Upper lobe of right lung (tissue), 1 donor: Measurements from ENCODE around the gene C19orf25. TPM values are rescaled to one million over a fixed set of nuclear protein-coding genes. Genes with fewer than 3 reads are reported as not detected.
"Not testable (repeated sequence)": the region's sequence is repeated elsewhere in the genome, so short reads cannot be mapped to it uniquely, and the experiment has no call there.

Source experiments
- ATAC-seq: fragments of 200-7000 bp; cut with Tn5 transposase; one replicate; pipeline ENCODE4 v1.9.1; 2020; ENCODE audit warnings: mild to moderate bottlenecking, moderate library complexity
- DNase-seq: peaks from one replicate; pipeline ENCODE4 v3.0.0-alpha.2; 2020
- H3K27ac ChIP-seq: fragments of 200-600 bp; one replicate; pipeline ENCODE4 v1.8.0; 2022
- H3K27me3 ChIP-seq: fragments of 200-600 bp; one replicate; pipeline ENCODE4 v1.8.0; 2022; ENCODE audit warnings: mild to moderate bottlenecking
- H3K36me3 ChIP-seq: fragments of 200-600 bp; one replicate; pipeline ENCODE4 v1.8.0; 2022
- H3K4me1 ChIP-seq: fragments of 200-600 bp; one replicate; pipeline ENCODE4 v1.8.0; 2022
- H3K4me3 ChIP-seq: fragments of 200-600 bp; one replicate; pipeline ENCODE4 v1.8.0; 2022; ENCODE audit warnings: mild to moderate bottlenecking
- H3K9me3 ChIP-seq: fragments of 200-600 bp; one replicate; pipeline ENCODE4 v1.8.0; 2022
- intact Hi-C: fragments of 100-400 bp; cut with DNase I; formaldehyde crosslinking; loops from one replicate; pipeline ENCODE4 v1.11.0; 2022
- total RNA-seq: library from RNA; stranded (reverse); fragmentation: NEBNext Ultra II Directional; extraction: Animal tissue kit (Norgen Biotek cat#: 25700); gene quantifications from one replicate; pipeline ENCODE4 v1.2.1, GENCODE V29; 2021
- TF ChIP-seq, protein P1 (sequence below): fragments of 200-600 bp; IDR thresholded peaks from one replicate; pipeline ENCODE4 v1.8.0; 2022; ENCODE audit warnings: antibody characterized with exemption
- donor health status: DM: no; HTN: yes; CAD: no; lungs with severe emphysema.

Gene C19orf25
- total RNA-seq, 1 donor from 2014 or later: 26.3 TPM

DNA sequence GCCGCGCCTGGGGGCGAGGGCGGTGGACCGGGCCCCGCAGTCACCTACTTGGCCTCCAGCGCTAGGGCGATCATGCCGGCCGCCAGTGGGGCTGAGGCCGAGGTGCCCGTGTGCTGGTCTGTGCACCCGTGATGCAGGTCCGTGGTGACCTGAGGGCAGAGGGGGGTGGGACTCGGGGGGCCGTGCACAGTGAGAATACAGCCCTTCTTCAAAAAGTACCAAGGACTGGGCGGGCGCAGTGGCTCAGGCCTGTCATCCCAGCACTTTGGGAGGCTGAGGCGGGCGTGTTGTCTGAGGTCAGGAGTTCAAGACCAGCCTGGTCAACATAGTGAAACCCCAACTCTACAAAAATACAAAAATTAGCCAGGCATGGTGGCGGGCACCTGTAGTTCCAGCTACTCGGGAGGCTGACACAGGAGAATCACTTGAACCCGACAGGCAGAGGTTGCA lies 5.0 kb upstream of the C19orf25 start:
- no peak overlapping the region for H3K27ac ChIP-seq
- no peak overlapping the region for H3K4me3 ChIP-seq
- ATAC-seq: no peak
- intact Hi-C loops: no loop called here
- no peaks in the 10 kb centered on the region for H3K27me3 ChIP-seq
- DNase-seq: no peak
- H3K4me1 ChIP-seq: peaks cover 3% of the 10 kb centered on the region
- no peaks in the 10 kb centered on the region for H3K9me3 ChIP-seq
- TF ChIP-seq, protein P1, sequence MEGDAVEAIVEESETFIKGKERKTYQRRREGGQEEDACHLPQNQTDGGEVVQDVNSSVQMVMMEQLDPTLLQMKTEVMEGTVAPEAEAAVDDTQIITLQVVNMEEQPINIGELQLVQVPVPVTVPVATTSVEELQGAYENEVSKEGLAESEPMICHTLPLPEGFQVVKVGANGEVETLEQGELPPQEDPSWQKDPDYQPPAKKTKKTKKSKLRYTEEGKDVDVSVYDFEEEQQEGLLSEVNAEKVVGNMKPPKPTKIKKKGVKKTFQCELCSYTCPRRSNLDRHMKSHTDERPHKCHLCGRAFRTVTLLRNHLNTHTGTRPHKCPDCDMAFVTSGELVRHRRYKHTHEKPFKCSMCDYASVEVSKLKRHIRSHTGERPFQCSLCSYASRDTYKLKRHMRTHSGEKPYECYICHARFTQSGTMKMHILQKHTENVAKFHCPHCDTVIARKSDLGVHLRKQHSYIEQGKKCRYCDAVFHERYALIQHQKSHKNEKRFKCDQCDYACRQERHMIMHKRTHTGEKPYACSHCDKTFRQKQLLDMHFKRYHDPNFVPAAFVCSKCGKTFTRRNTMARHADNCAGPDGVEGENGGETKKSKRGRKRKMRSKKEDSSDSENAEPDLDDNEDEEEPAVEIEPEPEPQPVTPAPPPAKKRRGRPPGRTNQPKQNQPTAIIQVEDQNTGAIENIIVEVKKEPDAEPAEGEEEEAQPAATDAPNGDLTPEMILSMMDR: no peak
- H3K36me3 ChIP-seq: no peaks in the 10 kb centered on the region

- no peak for ATAC-seq
- H3K27ac ChIP-seq: no peak overlapping the region
- no peaks in the 10 kb centered on the region for H3K9me3 ChIP-seq
- no peak overlapping the region for H3K4me3 ChIP-seq
- H3K36me3 ChIP-seq: no peaks in the 10 kb centered on the region
- intact Hi-C loops: no loop called here
- H3K27me3 ChIP-seq: no peaks in the 10 kb centered on the region
- H3K4me1 ChIP-seq: peaks cover 4% of the 10 kb centered on the region
- no peak for DNase-seq
- TF ChIP-seq, protein P1: no peak
These were observed 4.3 kb upstream of the C19orf25 start for GRCh38 chr19:1483131-1483978.

- Histone ChIP-seq H3K9me3 (no peaks in the 10 kb centered on the region), H3K36me3 (no peaks in the 10 kb centered on the region), H3K4me3 (no peak overlapping the region), H3K27me3 (no peaks in the 10 kb centered on the region), H3K27ac (no peak overlapping the region), H3K4me1 (peaks cover 11% of the 10 kb centered on the region)
- TF ChIP-seq, protein P1: no peak
- intact Hi-C loops: no loop called here
- DNase-seq (no peak), ATAC-seq (no peak)
These were observed 3.5 kb upstream of the C19orf25 start for GRCh38 chr19:1482361-1483130.

- Histone ChIP-seq H3K9me3 (no peaks in the 10 kb centered on the region), H3K27ac (no peak overlapping the region), H3K36me3 (no peaks in the 10 kb centered on the region), H3K27me3 (no peaks in the 10 kb centered on the region), H3K4me3 (no peak overlapping the region), H3K4me1 (peaks cover 11% of the 10 kb centered on the region)
- TF ChIP-seq, protein P1: no peak
- peak; percentile 65 for DNase-seq
- no peak for ATAC-seq
- intact Hi-C loops: no loop called here
These were observed 2.9 kb upstream of the C19orf25 start for GRCh38 chr19:1481893-1482360.

- Histone ChIP-seq H3K27ac (no peak overlapping the region), H3K27me3 (no peaks in the 10 kb centered on the region), H3K4me3 (no peak overlapping the region), H3K36me3 (no peaks in the 10 kb centered on the region), H3K4me1 (peaks cover 11% of the 10 kb centered on the region), H3K9me3 (no peaks in the 10 kb centered on the region)
- intact Hi-C loops: no loop called here
- TF ChIP-seq, protein P1: no peak
- DNase-seq (no peak), ATAC-seq (no peak)
These were observed 2.3 kb upstream of the C19orf25 start for GRCh38 chr19:1481224-1481892.

DNA sequence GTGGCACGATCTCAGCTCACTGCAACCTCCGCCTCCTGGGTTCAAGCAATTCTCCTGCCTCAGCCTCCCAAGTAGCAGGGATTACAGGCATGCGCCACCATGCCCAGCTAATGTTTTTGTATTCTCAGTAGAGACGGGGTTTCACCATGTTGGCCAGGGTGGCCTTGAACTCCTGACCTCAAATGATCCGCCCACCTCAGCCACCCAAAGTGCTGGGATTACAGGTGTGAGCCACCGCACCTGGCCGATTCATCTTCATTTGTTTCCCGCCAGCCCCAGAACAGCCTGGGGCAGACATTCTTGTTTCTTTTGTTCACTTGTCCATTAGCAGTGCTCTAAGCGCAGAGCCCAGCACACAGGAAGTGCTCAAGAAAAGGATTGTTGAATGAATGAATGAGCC lies 2.0 kb downstream of the C19orf25 start:
- intact Hi-C loops, DNase-seq, H3K4me3 ChIP-seq, H3K27ac ChIP-seq, ATAC-seq, H3K9me3 ChIP-seq, H3K36me3 ChIP-seq: not testable (repeated sequence)
- peaks cover 11% of the 10 kb centered on the region for H3K4me1 ChIP-seq
- peaks cover 18% of the 10 kb centered on the region for H3K27me3 ChIP-seq
